K562 (cell line): ENCODE results near the gene LSR. TPM values are rescaled to one million over a fixed set of nuclear protein-coding genes. Genes with fewer than 3 reads are reported as not detected.

Experiments
- CBX3 ChIP-seq, 2 experiments: IDR thresholded peaks; 1 replicate in 1 of 2; 2 replicates in 1 of 2; pipeline ENCODE4 v1.6.1; 2012; ENCODE audit warnings: inconsistent platforms in 2 of 2, low read length in 2 of 2, borderline replicate concordance in 1 of 2, control low read depth in 1 of 2
- EGR1 ChIP-seq: fragments of 450-650 bp; conservative IDR thresholded peaks from 2 replicates; pipeline ENCODE4 v1.6.1; 2017; ENCODE audit warnings: mild to moderate bottlenecking
- HDAC6 ChIP-seq: IDR thresholded peaks from 2 replicates; pipeline ENCODE4 v1.6.1; 2012; ENCODE audit warnings: low read depth, mild to moderate bottlenecking, control low read depth, inconsistent platforms, low read length, moderate library complexity
- HDGF ChIP-seq: fragments of 450-650 bp; IDR thresholded peaks from 2 replicates; pipeline ENCODE4 v1.6.1; 2016
- HNRNPK ChIP-seq: fragments of 200-400 bp; formaldehyde crosslinking; IDR thresholded peaks from one replicate; pipeline ENCODE4 v1.6.1; 2018; ENCODE audit warnings: mild to moderate bottlenecking, low read depth, low read length; ENCODE audit not compliant: poor library complexity, severe bottlenecking
- KDM5B ChIP-seq: fragments of 200-600 bp; sonication (generic); IDR thresholded peaks from 2 replicates; pipeline ENCODE4 v1.6.1; 2012; ENCODE audit warnings: low read depth, mild to moderate bottlenecking, moderate library complexity, low read length, control low read depth, inconsistent platforms; ENCODE audit not compliant: insufficient replicate concordance
- MAZ ChIP-seq, 2 experiments: fragments of 450-650 bp in 1 of 2; sonication (generic) in 1 of 2; formaldehyde crosslinking; IDR thresholded peaks in 1 of 2; conservative IDR thresholded peaks in 1 of 2; 2 replicates each; pipeline versions ENCODE4 v1.4.0 to v1.5.0; 2020; ENCODE audit warnings: mild to moderate bottlenecking in 1 of 2, missing genetic modification reagents in 1 of 2
- MYC ChIP-seq, 2 experiments: fragments of 250-450 bp in 1 of 2; sonication (Bioruptor Pico) in 1 of 2; IDR thresholded peaks; 2 replicates each; pipeline versions ENCODE4 v1.5.1 to v1.6.1; 2012 to 2021; ENCODE audit warnings: low read depth in 2 of 2, borderline replicate concordance in 1 of 2, improper control_type of control experiment in 1 of 2, low read length in 1 of 2, mild to moderate bottlenecking in 1 of 2, moderate library complexity in 1 of 2
- PCBP1 ChIP-seq: fragments of 200-400 bp; formaldehyde crosslinking; IDR thresholded peaks from 2 replicates; pipeline ENCODE4 v1.6.1; 2018; ENCODE audit warnings: mild to moderate bottlenecking, low read depth, low read length; ENCODE audit not compliant: poor library complexity, severe bottlenecking
- RBM22 ChIP-seq: fragments of 200-400 bp; formaldehyde crosslinking; IDR thresholded peaks from 2 replicates; pipeline ENCODE4 v1.6.1; 2018; ENCODE audit warnings: low read length, low read depth; ENCODE audit not compliant: poor library complexity, severe bottlenecking
- SIN3A ChIP-seq, 2 experiments: fragments of 150-350 bp in 1 of 2; IDR thresholded peaks; 2 replicates each; pipeline ENCODE4 v1.6.1; 2011 to 2016; ENCODE audit warnings: borderline replicate concordance in 2 of 2, low read depth in 2 of 2, low read length in 2 of 2, mild to moderate bottlenecking in 2 of 2, moderate library complexity in 2 of 2; ENCODE audit not compliant: control insufficient read depth in 1 of 2
- SREBF2 ChIP-seq: sonication (generic); formaldehyde crosslinking; IDR thresholded peaks from 2 replicates; pipeline ENCODE4 v1.4.0; 2020; ENCODE audit warnings: mild to moderate bottlenecking, missing genetic modification reagents
- ZNF589 ChIP-seq: fragments of 200-800 bp; sonication (Bioruptor generic); IDR thresholded peaks from 2 replicates; pipeline ENCODE4 v1.6.1; 2016; ENCODE audit warnings: low read depth, missing genetic modification characterization, missing compliant biosample characterization
- ZNF644 ChIP-seq: fragments of 200-800 bp; sonication (Bioruptor generic); IDR thresholded peaks from 2 replicates; pipeline ENCODE4 v1.6.1; 2016; ENCODE audit warnings: low read depth, missing genetic modification characterization, missing compliant biosample characterization
- polyA plus RNA-seq, 8 experiments: library from polyadenylated mRNA; depleted of rRNA in 4 of 8; stranded (reverse) in 5 of 8; unstranded in 3 of 8; fragments of >200 nt; fragmentation: Nextera tagmentation in 2 of 8; fragmentation: Illumina TruSeq in 1 of 8; extraction: Ambion mirVana in 2 of 8; extraction: Trizol in 1 of 8; gene quantifications; 2 replicates each; pipeline versions ENCODE4 v1.2.1 to v1.2.3, GENCODE V29; 2011 to 2014; ENCODE audit warnings: inconsistent platforms in 1 of 8, missing spikeins in 1 of 8
- total RNA-seq, 7 experiments: library from RNA; depleted of rRNA in 6 of 7; stranded (reverse); fragments of >200 nt in 6 of 7; fragmentation: Illumina TruSeq in 2 of 7; extraction: Trizol in 2 of 7; gene quantifications; 2 replicates each; pipeline versions ENCODE4 v1.2.1 to v1.2.3, GENCODE V29; 2011 to 2021; ENCODE audit warnings: low replicate concordance in 1 of 7
- TF ChIP-seq, protein P1 (sequence below): sonication (generic); formaldehyde crosslinking; IDR thresholded peaks from 2 replicates; pipeline ENCODE4 v1.8.0; 2023; ENCODE audit warnings: missing genetic modification reagents, mild to moderate bottlenecking, borderline replicate concordance
- TF ChIP-seq, protein P2 (sequence below): IDR thresholded peaks from 2 replicates; pipeline ENCODE4 v1.6.1; 2016; ENCODE audit warnings: missing genetic modification characterization, missing compliant biosample characterization
- TF ChIP-seq, protein P3 (sequence below): fragments of 200-800 bp; sonication (Bioruptor generic); IDR thresholded peaks from 2 replicates; pipeline ENCODE4 v1.6.1; 2017; ENCODE audit warnings: missing genetic modification characterization, missing compliant biosample characterization

Gene LSR
- total and polyA plus RNA-seq, 9 of the 15 experiments (the other 6 are each of a cell fraction or from before 2014, with no cell fraction given) = 0.44 to 87.9 (median 28.0) TPM

DNA sequence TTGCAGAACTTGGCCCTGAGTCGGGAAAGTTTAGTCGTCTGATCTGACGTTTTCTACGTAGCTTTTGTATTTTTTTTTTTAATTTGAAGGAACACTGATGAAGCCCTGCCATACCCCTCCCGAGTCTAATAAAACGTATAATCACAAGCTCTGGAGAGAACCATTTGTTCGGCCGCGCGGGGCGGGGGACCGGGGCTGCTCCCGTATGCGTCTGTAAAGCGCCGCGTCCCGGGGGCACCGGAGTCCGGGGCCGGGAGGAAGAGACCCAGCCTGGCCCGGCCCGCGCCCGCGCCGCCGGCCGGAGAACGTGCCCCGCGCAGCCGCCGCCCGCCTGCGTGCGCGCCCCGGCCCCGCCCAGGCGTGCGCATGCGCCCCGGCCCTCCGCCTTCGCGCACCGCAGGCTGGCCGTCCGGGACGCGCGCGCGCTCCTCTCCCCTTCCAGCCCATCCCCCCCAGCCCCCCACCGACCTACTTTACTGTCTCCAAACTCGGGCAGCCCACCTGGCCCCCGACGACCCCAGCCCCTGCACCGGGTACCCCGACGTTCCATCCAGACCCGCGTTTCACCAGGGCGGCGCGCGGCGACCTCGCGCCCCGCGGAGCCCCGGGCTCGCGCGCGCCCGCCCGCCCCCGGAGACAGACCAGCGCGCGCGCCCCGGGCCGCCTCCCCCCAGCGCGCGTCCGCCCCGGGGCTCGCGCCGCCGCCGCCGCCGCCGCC is 19.2 kb downstream of the LSR start (continued):
- TF ChIP-seq, protein P1, sequence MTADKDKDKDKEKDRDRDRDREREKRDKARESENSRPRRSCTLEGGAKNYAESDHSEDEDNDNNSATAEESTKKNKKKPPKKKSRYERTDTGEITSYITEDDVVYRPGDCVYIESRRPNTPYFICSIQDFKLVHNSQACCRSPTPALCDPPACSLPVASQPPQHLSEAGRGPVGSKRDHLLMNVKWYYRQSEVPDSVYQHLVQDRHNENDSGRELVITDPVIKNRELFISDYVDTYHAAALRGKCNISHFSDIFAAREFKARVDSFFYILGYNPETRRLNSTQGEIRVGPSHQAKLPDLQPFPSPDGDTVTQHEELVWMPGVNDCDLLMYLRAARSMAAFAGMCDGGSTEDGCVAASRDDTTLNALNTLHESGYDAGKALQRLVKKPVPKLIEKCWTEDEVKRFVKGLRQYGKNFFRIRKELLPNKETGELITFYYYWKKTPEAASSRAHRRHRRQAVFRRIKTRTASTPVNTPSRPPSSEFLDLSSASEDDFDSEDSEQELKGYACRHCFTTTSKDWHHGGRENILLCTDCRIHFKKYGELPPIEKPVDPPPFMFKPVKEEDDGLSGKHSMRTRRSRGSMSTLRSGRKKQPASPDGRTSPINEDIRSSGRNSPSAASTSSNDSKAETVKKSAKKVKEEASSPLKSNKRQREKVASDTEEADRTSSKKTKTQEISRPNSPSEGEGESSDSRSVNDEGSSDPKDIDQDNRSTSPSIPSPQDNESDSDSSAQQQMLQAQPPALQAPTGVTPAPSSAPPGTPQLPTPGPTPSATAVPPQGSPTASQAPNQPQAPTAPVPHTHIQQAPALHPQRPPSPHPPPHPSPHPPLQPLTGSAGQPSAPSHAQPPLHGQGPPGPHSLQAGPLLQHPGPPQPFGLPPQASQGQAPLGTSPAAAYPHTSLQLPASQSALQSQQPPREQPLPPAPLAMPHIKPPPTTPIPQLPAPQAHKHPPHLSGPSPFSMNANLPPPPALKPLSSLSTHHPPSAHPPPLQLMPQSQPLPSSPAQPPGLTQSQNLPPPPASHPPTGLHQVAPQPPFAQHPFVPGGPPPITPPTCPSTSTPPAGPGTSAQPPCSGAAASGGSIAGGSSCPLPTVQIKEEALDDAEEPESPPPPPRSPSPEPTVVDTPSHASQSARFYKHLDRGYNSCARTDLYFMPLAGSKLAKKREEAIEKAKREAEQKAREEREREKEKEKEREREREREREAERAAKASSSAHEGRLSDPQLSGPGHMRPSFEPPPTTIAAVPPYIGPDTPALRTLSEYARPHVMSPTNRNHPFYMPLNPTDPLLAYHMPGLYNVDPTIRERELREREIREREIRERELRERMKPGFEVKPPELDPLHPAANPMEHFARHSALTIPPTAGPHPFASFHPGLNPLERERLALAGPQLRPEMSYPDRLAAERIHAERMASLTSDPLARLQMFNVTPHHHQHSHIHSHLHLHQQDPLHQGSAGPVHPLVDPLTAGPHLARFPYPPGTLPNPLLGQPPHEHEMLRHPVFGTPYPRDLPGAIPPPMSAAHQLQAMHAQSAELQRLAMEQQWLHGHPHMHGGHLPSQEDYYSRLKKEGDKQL = no peak
- no peak for TF ChIP-seq RBM22
- TF ChIP-seq SIN3A (IDR thresholded peaks at IDR 0.05; ENCODE audit: borderline replicate concordance in 2 of 2, control insufficient read depth in 1 of 2, low read depth in 2 of 2, low read length in 2 of 2) = peak in 1 of 2 experiments; percentile 48; a peak in 2 of 4 replicates
- no peak for TF ChIP-seq PCBP1
- TF ChIP-seq KDM5B = peak; percentile 17
- peak; percentile 99 for TF ChIP-seq ZNF644 (tag)
- TF ChIP-seq MYC (IDR thresholded peaks at IDR 0.05; ENCODE audit: low read depth, low read length) = no peak
- 0 out of 2 replicates have a peak, but pooled peaks have one; percentile 3 for TF ChIP-seq MYC (CRISPR knock-in tag; IDR thresholded peaks at IDR 0.05; ENCODE audit: borderline replicate concordance, low read depth)
- TF ChIP-seq SREBF2 (CRISPR knock-in tag) = no peak
- TF ChIP-seq, protein P2, sequence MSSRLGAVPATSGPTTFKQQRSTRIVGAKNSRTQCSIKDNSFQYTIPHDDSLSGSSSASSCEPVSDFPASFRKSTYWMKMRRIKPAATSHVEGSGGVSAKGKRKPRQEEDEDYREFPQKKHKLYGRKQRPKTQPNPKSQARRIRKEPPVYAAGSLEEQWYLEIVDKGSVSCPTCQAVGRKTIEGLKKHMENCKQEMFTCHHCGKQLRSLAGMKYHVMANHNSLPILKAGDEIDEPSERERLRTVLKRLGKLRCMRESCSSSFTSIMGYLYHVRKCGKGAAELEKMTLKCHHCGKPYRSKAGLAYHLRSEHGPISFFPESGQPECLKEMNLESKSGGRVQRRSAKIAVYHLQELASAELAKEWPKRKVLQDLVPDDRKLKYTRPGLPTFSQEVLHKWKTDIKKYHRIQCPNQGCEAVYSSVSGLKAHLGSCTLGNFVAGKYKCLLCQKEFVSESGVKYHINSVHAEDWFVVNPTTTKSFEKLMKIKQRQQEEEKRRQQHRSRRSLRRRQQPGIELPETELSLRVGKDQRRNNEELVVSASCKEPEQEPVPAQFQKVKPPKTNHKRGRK (tag) = no peak
- TF ChIP-seq HDAC6 = no peak
- TF ChIP-seq HNRNPK = no peak
- TF ChIP-seq HDGF = 0 out of 2 replicates have a peak, but pooled peaks have one; percentile 43
- TF ChIP-seq MAZ (CRISPR knock-in tag; conservative IDR thresholded peaks at IDR 0.05 in 1 of 2, IDR thresholded peaks at IDR 0.05 in 1 of 2) = 0 out of 4 replicates have a peak, but pooled peaks of 1 of the 2 experiments have one; percentile 26
- peak; percentile 96 for TF ChIP-seq ZNF589 (CRISPR knock-in tag)
- TF ChIP-seq, protein P3, sequence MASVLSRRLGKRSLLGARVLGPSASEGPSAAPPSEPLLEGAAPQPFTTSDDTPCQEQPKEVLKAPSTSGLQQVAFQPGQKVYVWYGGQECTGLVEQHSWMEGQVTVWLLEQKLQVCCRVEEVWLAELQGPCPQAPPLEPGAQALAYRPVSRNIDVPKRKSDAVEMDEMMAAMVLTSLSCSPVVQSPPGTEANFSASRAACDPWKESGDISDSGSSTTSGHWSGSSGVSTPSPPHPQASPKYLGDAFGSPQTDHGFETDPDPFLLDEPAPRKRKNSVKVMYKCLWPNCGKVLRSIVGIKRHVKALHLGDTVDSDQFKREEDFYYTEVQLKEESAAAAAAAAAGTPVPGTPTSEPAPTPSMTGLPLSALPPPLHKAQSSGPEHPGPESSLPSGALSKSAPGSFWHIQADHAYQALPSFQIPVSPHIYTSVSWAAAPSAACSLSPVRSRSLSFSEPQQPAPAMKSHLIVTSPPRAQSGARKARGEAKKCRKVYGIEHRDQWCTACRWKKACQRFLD (CRISPR knock-in tag) = peak; percentile 98
- no peak for TF ChIP-seq CBX3 (IDR thresholded peaks at IDR 0.05; ENCODE audit: borderline replicate concordance in 1 of 2, low read length in 2 of 2)
- TF ChIP-seq EGR1 = no peak
